ENCODE measurements around the gene TMEM50B. TPM values are rescaled to one million over a fixed set of nuclear protein-coding genes. Genes with fewer than 3 reads are reported as not detected.
A peak's percentile ranks its signal among the peaks of the same experiment; 100 is the strongest.

Gene TMEM50B
- total RNA-seq, 6 donors from 2014 or later: 45.1 to 155 (median 68.0) TPM

DNA sequence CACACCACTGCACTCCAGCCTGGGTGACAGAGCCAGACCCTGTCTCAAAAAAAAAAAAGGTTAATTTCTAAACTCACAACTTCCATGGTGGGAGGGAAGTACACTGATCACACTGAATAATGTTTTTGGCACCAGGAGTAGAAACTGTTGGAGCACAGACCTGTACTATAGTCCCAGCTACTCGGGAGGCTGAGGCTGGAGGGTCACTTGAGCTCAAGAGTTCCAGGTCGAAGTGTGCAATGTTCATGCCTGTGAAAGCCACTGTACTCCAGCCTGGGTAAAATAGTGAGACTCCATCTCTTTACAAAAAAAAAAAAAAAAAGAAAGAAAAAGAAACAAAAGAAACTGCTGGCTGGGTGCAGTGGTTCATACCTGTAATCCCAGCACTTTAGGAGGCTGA lies 35.3 kb downstream of the TMEM50B start:
- ATAC-seq (ENCODE audit: low FRiP score in 2 of 2) (peak; percentile 43 to 82), DNase-seq (peak in 1 of 2 donors; percentile 80)
- H3K4me1 ChIP-seq: peaks cover 14 to 35% (median 20%) of the 10 kb centered on the region in 4 donors
- no peak overlapping the region for H3K4me3 ChIP-seq
- TF ChIP-seq POLR2A (IDR thresholded peaks at IDR 0.05) (no peak), POLR2AphosphoS5 (IDR thresholded peaks at IDR 0.05) (no peak), EP300 (IDR thresholded peaks at IDR 0.05) (no peak)
- TF ChIP-seq, protein P1, sequence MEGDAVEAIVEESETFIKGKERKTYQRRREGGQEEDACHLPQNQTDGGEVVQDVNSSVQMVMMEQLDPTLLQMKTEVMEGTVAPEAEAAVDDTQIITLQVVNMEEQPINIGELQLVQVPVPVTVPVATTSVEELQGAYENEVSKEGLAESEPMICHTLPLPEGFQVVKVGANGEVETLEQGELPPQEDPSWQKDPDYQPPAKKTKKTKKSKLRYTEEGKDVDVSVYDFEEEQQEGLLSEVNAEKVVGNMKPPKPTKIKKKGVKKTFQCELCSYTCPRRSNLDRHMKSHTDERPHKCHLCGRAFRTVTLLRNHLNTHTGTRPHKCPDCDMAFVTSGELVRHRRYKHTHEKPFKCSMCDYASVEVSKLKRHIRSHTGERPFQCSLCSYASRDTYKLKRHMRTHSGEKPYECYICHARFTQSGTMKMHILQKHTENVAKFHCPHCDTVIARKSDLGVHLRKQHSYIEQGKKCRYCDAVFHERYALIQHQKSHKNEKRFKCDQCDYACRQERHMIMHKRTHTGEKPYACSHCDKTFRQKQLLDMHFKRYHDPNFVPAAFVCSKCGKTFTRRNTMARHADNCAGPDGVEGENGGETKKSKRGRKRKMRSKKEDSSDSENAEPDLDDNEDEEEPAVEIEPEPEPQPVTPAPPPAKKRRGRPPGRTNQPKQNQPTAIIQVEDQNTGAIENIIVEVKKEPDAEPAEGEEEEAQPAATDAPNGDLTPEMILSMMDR (IDR thresholded peaks at IDR 0.05): no peak
- H3K27ac ChIP-seq: peak overlapping the region; percentile 39 to 75 (median 68)
- 30 to 33% methylated on average over 2 of the region's 2 CpGs for WGBS, 2 donors
- no peaks in the 10 kb centered on the region for H3K9me3 ChIP-seq
- peaks cover 0 to 24% (median 0%) of the 10 kb centered on the region in 4 donors for H3K36me3 ChIP-seq
- no peaks in the 10 kb centered on the region for H3K27me3 ChIP-seq

DNA sequence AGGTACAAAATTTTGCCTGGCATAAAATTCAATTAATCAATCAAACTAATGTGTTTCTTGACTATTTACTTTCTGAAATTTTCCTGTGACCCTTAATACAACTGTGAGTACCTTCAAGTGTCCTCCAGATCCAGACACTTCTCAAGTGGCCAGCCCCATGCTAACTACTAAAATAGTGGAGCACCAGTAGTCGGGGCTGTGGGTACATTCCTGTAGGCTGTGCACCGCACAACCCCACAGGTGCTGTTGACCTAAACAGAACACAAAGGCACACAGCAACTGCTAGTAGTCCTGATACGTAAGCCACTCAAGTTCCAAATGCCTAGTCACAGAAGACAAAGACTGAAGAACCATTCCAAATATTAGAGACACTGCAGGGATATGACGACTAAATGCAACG lies 36.6 kb downstream of the TMEM50B start:
- DNase-seq (peak in 1 of 2 donors; percentile 88), ATAC-seq (ENCODE audit: low FRiP score in 2 of 2) (peak; percentile 60 to 89)
- WGBS, 2 donors: 77 to 84% methylated on average over 5 of the region's 5 CpGs
- Histone ChIP-seq H3K36me3 (peaks cover 0 to 31% (median 4%) of the 10 kb centered on the region in 4 donors), H3K27ac (peak overlapping the region; percentile 69 to 75 (median 72)), H3K9me3 (no peaks in the 10 kb centered on the region), H3K4me1 (peaks cover 14 to 35% (median 20%) of the 10 kb centered on the region in 4 donors), H3K4me3 (no peak overlapping the region), H3K27me3 (no peaks in the 10 kb centered on the region)
- TF ChIP-seq, protein P1 (IDR thresholded peaks at IDR 0.05): peak in 1 of 6 experiments; percentile 28
- TF ChIP-seq POLR2AphosphoS5 (IDR thresholded peaks at IDR 0.05): peak; percentile 45 to 53
- TF ChIP-seq EP300 (IDR thresholded peaks at IDR 0.05): peak in 2 of 4 donors; percentile 27 to 79
- peak in 2 of 4 donors; percentile 15 to 37 for TF ChIP-seq POLR2A (IDR thresholded peaks at IDR 0.05)

DNA sequence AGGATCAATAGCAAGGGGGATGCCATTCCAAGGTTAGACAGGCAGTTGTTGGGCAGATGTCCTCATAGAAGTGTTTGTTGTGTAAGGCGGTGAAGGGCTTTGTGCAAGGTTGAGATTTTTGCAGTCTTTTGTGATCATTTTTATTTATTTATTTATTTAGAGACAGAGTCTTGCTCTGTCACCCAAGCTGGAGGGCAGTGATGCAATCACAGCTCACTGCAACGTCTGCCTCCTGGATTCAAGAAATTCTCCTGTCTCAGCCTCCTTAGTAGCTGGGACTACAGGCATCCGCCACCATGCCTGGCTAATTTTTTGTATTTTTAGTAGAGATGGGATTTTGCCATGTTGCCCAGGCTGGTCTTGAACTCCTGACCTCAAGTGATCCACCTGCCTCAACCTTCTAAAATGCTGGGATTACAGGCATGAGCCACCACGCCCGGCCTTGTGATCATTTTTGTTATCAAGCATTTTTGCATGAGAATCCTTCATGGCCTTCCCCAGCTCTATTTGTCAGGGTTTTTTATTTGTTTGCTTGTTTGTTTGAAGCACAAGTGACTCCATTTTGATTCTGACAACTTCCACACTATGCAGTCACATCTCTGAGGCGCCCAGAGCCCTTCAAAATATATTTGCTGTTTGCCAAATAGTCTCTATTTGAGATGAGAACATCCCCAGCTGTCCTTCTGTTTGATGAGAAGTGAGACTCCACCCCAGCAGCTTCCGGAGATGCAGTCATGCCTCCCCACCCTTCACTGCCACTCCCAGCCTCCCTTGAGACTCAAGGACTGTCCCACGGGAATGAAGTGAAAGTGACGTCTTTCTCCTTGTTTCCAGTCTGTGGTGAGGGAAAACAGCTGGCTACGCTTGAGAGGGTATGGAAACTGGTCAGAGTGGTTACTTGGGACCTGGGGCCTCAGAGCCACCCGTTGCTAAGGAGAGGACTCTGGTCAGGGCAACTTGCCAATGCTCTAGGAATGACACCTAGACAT lies 38.0 kb downstream of the TMEM50B start:
- peak in 2 of 4 donors; percentile 72 to 92 for TF ChIP-seq EP300 (IDR thresholded peaks at IDR 0.05)
- TF ChIP-seq POLR2AphosphoS5 (IDR thresholded peaks at IDR 0.05): peak; percentile 82 to 87
- TF ChIP-seq, protein P1 (IDR thresholded peaks at IDR 0.05): no peak
- no peak for TF ChIP-seq POLR2A (IDR thresholded peaks at IDR 0.05)
- DNase-seq: peak in 1 of 2 donors; percentile 70
- H3K4me3 ChIP-seq: no peak overlapping the region
- no peaks in the 10 kb centered on the region for H3K9me3 ChIP-seq
- peak overlapping the region; percentile 63 to 75 (median 70) for H3K27ac ChIP-seq
- peaks cover 9 to 38% (median 18%) of the 10 kb centered on the region in 4 donors for H3K36me3 ChIP-seq
- no peaks in the 10 kb centered on the region for H3K27me3 ChIP-seq
- H3K4me1 ChIP-seq: peaks cover 14 to 35% (median 20%) of the 10 kb centered on the region in 4 donors
- ATAC-seq (ENCODE audit: low FRiP score in 2 of 2): peak; percentile 75 to 82
- 52% methylated on average over 11 of the region's 11 CpGs for WGBS, 2 donors

DNA sequence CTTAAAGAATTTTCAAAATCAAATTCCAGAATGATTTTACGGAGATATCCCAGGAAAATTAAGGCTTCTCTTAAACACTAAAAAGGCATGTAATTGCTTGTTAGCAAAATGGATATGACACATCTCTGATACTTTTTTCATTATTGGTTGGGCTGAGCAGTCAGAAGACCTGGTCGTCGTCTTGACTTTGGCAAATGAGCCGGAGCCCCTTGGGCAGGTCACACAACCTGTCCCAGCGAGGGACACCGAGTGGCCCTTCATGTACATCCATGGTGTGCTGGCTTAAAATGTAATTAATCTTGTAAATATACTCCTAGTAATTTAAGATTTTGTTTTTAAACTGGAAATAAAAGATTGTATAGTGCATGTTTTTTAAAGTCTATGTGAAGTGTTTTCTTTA lies 42.6 kb downstream of the TMEM50B start:
- Histone ChIP-seq H3K27me3 (no peaks in the 10 kb centered on the region), H3K36me3 (peaks cover 25 to 74% (median 59%) of the 10 kb centered on the region in 4 donors), H3K9me3 (no peaks in the 10 kb centered on the region), H3K4me1 (peaks cover 18 to 24% (median 22%) of the 10 kb centered on the region in 4 donors), H3K27ac (no peak overlapping the region), H3K4me3 (no peak overlapping the region)
- TF ChIP-seq EP300 (IDR thresholded peaks at IDR 0.05): no peak
- no peak for TF ChIP-seq POLR2A (IDR thresholded peaks at IDR 0.05)
- TF ChIP-seq, protein P1 (IDR thresholded peaks at IDR 0.05): no peak
- no peak for TF ChIP-seq POLR2AphosphoS5 (IDR thresholded peaks at IDR 0.05)
- WGBS, 2 donors: 74 to 77% methylated on average over 6 of the region's 6 CpGs
- ATAC-seq (ENCODE audit: low FRiP score in 2 of 2) (no peak), DNase-seq (no peak)
